ENCODE data around the gene SFI1. TPM values are rescaled to one million over a fixed set of nuclear protein-coding genes. Genes with fewer than 3 reads are reported as not detected.

Gene SFI1
- total and polyA plus RNA-seq, 2 of the 4 experiments (the other 2 are of a cell fraction), result 9.9 to 12.0 TPM

DNA sequence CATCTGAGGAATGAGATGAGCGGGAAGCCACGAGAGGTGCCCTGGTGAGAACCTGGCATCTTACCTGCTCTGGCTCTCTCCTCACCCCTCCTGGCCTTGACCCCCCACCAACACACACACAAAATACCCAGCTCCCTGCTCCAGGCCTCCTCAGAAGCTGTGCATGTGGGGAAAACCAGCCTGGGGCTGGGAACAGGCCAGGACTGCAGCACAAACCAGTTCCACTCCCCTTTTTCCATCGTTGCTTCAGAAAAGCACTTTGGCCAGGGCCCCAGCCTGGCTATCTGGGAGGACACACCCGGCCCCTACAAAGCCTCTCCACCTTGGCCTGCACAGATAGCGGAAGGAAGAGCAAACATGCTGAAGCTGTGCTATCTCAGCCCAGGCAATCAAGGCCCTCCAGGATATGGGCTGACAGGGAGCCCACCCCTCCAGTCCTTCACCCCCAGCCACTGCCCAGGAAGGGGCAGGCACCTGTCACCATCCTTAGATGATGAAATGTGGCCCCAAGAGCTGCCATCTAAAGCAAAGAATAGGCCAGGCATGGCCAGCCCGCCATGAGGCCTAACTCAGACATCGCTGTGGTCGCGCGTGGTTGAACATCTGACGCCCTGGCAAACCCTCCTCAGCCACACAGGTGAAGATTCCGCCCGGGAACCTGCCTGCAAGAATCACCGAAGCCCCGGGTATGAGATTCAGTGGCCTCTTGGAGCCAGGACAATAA lies 130.3 kb downstream of the SFI1 start:
- no peak for ATAC-seq (ENCODE audit: low read depth)
- no peak overlapping the region for H3K23ac ChIP-seq (ENCODE audit: low read depth, low read length)
- no peak overlapping the region for H4K5ac ChIP-seq (ENCODE audit: low read depth, low read length)
- H3K9me3 ChIP-seq (ENCODE audit: control insufficient read depth, insufficient read depth, low read length), result no peaks in the 10 kb centered on the region
- no peak overlapping the region for H2AFZ ChIP-seq (replicated peaks; ENCODE audit: low read length, poor library complexity)
- no peak for TF ChIP-seq MAZ (IDR thresholded peaks at IDR 0.05; ENCODE audit: borderline replicate concordance, low read depth, low read length)
- TF ChIP-seq SMC3 (IDR thresholded peaks at IDR 0.05; ENCODE audit: low read depth, low read length), result no peak
- H2BK15ac ChIP-seq (ENCODE audit: low read depth, low read length), result no peak overlapping the region
- dilution Hi-C loops (cut with HindIII; ENCODE audit: low sequenced_read_pairs, unreplicated experiment), result no loop called here
- CTCF ChIA-PET, result no interaction called here
- peaks cover 95% of the 10 kb centered on the region for H4K20me1 ChIP-seq (ENCODE audit: insufficient read depth, low read length)
- H4K91ac ChIP-seq (ENCODE audit: insufficient read depth, low read depth, low read length), result no peak overlapping the region
- no peak overlapping the region for H2BK5ac ChIP-seq (ENCODE audit: low read depth, low read length, poor library complexity, severe bottlenecking)
- no peaks in the 10 kb centered on the region for H3K27me3 ChIP-seq (ENCODE audit: control insufficient read depth, insufficient read depth, low read length)
- no peak overlapping the region for H3K4me2 ChIP-seq (ENCODE audit: low read depth, low read length)
- H3K9ac ChIP-seq (ENCODE audit: low read depth, low read length), result no peak overlapping the region
- POLR2A ChIA-PET (ENCODE audit: unreplicated experiment), result no interaction called here
- WGBS, 2 experiments (ENCODE audit: extremely low coverage in 2 of 2, insufficient read length in 1 of 2), result 100% methylated on average over 1 of the region's 15 CpGs; no CpG with 5 or more reads in 1 of the 2 experiments
- DNase-seq, result no peak
- no peak overlapping the region for H4K8ac ChIP-seq (ENCODE audit: low read depth in 2 of 2, low read length in 2 of 2)
- H3K27ac ChIP-seq (ENCODE audit: insufficient read depth, low read length), result no peak overlapping the region
- 0 out of 2 replicates have a peak overlapping the region, but pooled peaks have one; percentile 17 for H3K4ac ChIP-seq (ENCODE audit: low read depth, low read length)
- peaks cover 31% of the 10 kb centered on the region for H3K9me1 ChIP-seq (ENCODE audit: insufficient read depth, low read length)
- no TSS peak for BruUV-seq (replicated peaks)
- H2AK9ac ChIP-seq (replicated peaks; ENCODE audit: low read depth, low read length, poor library complexity), result peak overlapping the region; percentile 3
- peaks cover 30% of the 10 kb centered on the region for H3K36me3 ChIP-seq (ENCODE audit: control insufficient read depth, insufficient read depth, low read length)
- no peak overlapping the region for H2BK20ac ChIP-seq (ENCODE audit: low read depth, low read length)
- H3K56ac ChIP-seq (ENCODE audit: extremely low read depth, insufficient read depth, low read length), result no peak overlapping the region
- peak overlapping the region; percentile 38; the same call in 1 of the 2 replicates for H3K14ac ChIP-seq (replicated peaks; ENCODE audit: low read depth, low read length)
- no peak overlapping the region for H2BK120ac ChIP-seq (ENCODE audit: low read depth, low read length)
- intact Hi-C loops (cut with micrococcal nuclease), result no loop called here
- no peak overlapping the region for H3K4me3 ChIP-seq (ENCODE audit: insufficient read depth, low read depth, low read length)
- H3K18ac ChIP-seq (ENCODE audit: low read depth, low read length), result no peak overlapping the region
- H3K4me1 ChIP-seq (ENCODE audit: control insufficient read depth, insufficient read depth, low read length), result peaks cover 27% of the 10 kb centered on the region
- peaks cover 43 to 93% of the 10 kb centered on the region in 2 experiments for H3K79me1 ChIP-seq (ENCODE audit: low read depth in 1 of 2, low read length in 2 of 2)
- no peak overlapping the region; the same call in 1 of the 2 replicates for H2AK5ac ChIP-seq (ENCODE audit: low read depth, low read length)
- in situ Hi-C loops (cut with MboI; ENCODE audit: low sequenced_read_pairs), result no loop called here

Data from IMR-90 (cell line).